Smooth muscle cell of the brain vasculature (primary cell): ENCODE results near the gene INKA1.
"Not testable (repeated sequence)": the region's sequence is repeated elsewhere in the genome, so short reads cannot be mapped to it uniquely, and the experiment has no call there.

Source experiments
- DNase-seq: peaks from one replicate; pipeline ENCODE4 v3.0.0-alpha.2; 2012; ENCODE audit warnings: low read depth, low spot score

INKA1 gene

DNA sequence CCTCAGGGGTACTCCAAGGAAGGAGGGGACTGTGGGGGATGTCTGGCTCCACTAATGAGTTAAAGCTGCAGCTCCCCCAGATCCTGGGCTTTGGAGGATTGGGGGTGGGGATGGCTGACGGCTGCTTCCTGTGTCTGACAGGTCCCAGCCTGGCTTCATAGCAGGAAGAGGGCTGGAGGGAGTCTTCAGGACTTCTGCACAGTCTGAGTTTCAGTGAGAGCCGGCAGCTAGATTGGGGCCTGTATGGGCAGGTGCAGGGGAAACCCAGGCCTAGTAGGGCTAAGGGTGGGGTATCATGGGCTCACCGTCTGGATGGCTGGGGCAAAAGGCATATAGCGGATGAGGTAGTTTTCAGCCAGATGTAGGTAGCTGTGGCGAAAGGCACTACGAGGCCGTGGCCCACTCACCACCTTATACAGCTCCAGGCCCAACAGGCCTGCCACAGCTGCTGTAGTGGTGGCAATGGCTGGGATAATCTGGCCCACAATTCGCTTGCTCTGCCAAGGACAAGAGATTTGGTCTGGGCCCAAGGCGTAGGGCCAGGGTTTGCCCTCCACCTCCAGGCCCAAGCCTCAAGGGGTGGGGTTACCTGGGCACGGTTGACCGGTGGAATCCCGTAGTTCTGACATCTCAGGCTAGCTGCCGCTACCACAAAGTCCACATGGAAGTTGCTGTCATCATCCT is 4.5 kb downstream of the INKA1 start:
- DNase-seq = no peak

DNA sequence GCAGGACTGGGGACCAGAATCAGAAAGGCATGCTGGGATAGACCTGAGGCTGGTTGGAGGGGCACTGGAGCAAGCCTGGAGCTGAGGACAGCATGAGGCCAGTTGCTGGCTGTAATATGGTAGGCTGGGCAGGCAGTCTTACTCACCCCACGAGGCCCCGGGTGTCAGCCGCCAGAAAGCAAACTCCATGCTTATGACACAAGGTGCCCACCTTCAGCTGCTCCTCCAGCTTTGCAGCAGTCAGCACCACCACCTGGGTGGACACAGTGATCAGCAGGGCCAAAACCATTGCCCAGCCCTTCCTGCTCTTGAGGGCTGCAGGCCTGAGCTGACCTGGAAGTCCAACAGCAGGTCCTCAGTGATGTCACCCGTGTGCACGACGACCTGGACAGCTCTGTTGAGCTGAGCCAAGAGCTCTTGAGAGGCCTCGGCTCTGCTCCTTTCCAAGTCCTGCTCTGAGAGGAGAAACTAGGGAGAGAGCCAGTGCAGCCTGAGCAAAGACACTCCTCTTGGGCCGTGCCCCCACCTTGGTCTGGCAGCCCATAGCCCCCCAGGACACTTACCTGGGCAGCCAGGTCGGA is 9.9 kb downstream of the INKA1 start:
- no peak for DNase-seq

GRCh38 chr3:49813497-49814174 is 10.6 kb downstream of the INKA1 start, which contains the start of gene UBA7:
Gene UBA7, minus strand, starts transcription at chr3:49813953. Its CDS starts 166 bp downstream, at chr3:49813787.
- DNase-seq = no peak

GRCh38 chr3:49823131-49823530 is 20.1 kb downstream of the INKA1 start:
- not testable (repeated sequence) for DNase-seq

DNA sequence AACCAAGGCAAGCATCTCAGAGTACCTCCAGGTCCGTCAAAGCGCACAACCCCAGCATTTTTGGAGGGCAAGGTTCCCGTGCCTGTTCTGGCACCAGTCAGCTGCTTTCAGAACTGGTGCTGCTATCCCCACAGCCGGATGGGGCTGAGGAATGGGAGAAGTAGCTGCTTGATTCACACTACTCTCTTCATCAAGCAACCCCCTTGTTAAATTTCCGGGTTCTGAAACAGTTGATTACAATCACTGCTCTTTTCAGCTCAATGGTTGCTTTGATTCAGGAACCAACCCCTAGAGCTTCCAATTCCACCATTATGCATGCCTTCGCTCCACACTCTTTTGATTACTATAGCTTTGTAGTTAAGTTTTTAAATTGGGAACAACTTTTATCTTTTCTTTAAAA is 23.0 kb downstream of the INKA1 start:
- no peak for DNase-seq

DNA sequence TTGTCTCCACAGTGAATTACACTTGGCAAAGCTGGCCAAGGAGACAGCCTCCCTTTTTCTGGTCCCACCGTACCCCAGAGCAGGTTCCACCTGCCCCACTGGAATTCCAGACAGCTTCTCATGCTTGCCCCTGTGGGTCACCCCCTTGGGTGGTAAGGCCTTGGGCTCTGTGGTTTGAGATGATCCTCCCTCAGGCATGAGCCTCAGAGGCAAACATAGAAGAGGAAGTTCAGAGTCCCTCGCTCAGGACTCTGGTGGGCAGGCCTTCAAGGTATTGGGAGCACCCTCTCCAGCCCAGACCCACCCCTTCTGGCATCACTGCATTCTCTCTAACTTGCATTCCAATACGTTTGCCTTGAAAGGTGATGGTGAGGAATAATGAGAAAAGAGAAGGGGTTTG is 28.3 kb downstream of the INKA1 start:
- no peak for DNase-seq

DNA sequence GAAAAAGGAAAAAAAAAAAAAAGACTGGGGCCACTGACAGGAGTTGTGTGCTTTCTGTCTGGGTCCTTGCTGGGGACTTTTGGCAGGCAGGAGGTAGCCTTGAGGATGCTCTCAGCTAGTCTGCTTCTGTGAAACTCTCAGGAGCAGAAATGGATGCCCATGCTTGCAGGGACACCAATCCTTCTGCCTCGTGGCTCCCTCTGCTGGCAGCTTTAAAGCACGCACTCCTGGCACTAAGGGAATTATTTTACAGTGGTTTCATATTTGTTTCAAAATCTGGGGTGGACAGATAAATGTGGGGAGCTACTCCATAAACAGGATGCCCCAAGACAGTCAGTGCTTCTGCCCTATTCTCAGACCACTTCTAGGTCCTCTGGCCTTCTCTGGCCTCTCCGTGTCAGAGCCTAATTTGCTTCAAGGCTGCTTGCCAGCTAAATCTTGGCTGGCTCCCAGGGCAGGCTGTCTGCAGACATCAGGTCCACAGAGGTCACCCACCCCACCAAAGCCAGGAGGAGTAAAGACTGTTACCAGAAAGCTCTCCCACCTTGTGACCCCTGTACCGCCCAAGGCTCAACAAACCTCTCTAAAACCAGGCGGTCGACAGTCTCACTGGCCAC is 36.2 kb downstream of the INKA1 start:
- peak; percentile 72 for DNase-seq

DNA sequence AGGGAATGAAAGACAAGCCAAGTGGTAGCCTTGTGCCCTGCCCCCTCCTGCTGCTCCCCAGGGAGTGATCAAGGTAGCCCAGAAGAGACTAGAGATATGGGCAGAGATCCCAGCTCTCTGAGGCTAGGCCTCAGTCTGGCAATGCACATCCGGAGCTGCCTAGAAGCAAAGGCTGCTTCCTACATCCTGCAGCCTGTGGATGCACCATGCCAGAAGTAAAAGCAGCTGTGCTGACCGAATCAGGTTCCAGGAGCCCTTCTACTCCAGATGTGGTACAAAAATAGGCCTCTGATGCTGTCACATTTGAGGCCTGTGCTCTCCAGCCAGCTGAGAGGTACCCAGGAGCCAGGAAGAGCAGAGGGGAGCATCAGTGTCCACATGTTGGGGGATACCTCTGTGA is 37.3 kb downstream of the INKA1 start:
- DNase-seq = no peak

DNA sequence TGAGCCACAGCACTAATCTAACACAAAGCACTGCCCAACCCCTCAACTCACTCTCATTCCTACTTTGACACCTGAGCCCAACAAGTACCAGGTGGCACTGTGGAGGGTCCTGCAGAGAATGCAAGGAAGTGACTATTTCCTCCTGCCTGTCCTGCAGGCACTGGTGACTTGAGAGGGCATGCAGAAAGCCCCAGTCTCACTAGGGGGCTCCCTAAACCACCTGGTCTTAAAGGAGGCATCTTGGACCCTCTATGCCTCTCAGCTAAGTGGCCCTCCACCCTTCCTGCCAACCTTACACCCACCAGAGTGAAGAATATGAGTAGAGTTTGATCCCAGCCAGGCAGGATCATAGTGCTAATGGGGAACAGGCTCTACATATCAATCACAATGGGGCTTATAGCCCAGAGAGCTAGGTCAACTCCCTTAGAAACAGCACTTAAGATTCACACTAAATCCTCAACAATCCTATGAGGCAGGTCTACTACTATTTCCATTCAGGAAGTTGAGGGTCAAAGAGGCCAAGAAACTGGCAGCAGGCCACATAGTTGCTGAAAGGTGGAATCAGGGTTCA is 38.1 kb downstream of the INKA1 start:
- no peak for DNase-seq

DNA sequence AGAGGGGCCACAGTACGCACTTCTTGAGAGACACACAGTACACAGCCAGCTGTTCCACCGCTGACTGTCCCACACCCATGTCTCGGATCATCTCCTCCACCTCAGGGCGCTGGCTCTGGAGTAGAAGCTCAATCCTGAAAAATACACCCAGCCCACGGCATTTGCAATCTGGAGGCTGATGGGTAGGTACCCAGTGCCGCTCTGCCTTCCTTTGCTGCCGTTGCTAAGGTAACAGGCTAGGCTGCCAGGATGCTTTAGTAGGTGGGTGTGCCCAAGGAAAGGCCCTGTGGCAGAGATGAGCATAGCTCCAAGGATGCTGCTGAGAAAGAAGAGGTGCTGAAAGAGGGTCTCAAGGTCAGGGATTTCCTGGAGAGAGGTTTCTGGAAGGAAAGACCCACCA is 38.7 kb downstream of the INKA1 start:
- no peak for DNase-seq

DNA sequence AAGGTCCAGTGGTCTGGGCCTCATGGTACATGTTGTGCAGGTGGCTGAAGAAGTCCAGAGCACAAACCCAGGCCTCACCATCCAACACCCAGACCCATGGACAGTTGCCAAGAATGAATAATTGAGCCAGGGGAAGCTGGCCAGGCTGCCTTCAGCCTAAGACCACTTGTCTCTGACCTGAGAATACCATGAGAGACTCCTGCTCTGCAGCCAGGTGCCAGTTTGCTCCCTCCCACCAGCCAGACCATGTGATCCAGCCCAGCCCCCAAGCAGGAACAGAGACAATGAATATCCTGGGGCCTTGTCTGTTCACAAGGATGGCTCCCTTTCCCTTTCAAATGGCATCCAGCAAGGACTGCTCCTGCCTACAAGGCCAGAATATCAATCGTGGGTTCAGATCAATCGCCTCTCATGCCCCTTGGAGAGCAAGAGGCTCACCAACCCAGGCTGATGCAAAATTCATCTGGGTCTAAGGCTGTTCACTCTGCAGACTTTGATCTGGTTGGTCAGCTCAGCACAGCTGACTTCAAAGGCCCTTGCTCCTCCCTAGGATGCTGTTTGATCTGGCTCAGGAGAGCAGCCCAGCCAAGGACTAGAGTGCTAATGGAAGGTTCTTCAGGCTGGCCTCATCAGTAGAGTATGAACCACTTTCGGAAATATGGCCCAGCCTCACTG is 39.9 kb downstream of the INKA1 start:
- DNase-seq = no peak

DNA sequence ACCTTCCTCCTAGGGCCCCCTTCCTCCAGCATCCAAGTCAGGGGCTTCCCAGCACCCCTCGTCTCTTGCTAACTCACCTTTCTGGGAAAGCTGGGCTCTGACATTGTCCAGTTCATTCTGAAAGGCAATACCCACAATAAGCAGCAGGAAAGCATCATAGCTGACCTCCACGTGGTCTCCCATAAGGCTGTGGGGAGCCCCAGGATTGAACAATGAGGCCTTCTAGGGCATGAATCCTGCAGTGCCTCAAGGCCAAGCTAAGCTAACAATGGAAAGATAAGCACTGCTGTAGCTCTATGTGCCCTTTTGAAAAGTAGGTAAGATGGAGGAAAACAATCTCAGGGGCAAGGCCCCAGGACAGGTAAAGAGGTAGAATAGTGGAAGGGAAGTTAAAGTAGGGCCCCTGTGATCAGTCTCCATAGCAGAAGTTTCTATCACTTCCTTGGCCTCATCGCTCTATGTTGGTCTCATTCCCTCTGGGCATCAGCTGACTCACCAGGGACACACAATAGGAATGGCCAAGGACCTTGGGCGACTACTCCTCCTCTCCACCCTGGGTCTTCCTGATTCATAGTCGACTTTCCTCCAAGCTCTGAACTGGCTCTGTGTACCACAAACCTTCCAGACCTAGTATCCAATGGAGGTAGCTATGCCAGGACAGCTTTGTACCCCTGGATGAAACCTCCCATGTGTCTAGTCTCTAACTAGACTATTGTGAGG is 41.6 kb downstream of the INKA1 start:
- DNase-seq = no peak

- DNase-seq = no peak
These were observed 42.6 kb downstream of the INKA1 start for GRCh38 chr3:49845694-49846093.
